ENCODE data around the gene ATP5IF1. TPM values are rescaled to one million over a fixed set of nuclear protein-coding genes. Genes with fewer than 3 reads are reported as not detected.

The ATP5IF1 gene
- total and polyA plus RNA-seq, 2 of the 8 experiments (the other 6 are each of a cell fraction or from before 2014, with no cell fraction given) = 198 to 242 TPM

GRCh38 chr1:28240024-28240423, 4.1 kb downstream of the ATP5IF1 start (continued):
- TF ChIP-seq GABPA (IDR thresholded peaks at IDR 0.05; ENCODE audit: borderline replicate concordance, insufficient read depth, low read length) = no peak
- TF ChIP-seq TEAD4 (IDR thresholded peaks at IDR 0.05; ENCODE audit: low read depth, low read length) = no peak
- no peak for TF ChIP-seq FOSL1 (IDR thresholded peaks at IDR 0.05; ENCODE audit: insufficient read depth, low read depth, low read length)
- no peak for TF ChIP-seq CHD1 (IDR thresholded peaks at IDR 0.05; ENCODE audit: low read depth, low read length)
- no peak for TF ChIP-seq CHD7 (IDR thresholded peaks at IDR 0.05; ENCODE audit: insufficient replicate concordance, low read length)

Measured in H1 (cell line).